IMR-90 (cell line): ENCODE data around the gene SASH1. TPM values are rescaled to one million over a fixed set of nuclear protein-coding genes. Genes with fewer than 3 reads are reported as not detected.
A peak's percentile ranks its signal among the peaks of the same experiment; 100 is the strongest.

Source experiments
- ATAC-seq: fragments of 200-7000 bp; cut with Tn5 transposase; 2 replicates; pipeline ENCODE4 v1.9.1; 2020; ENCODE audit warnings: low read depth, mild to moderate bottlenecking, moderate library complexity
- BruUV-seq: library from RNA; stranded (reverse); fragments of 400-500 nt; replicated peaks from 2 replicates; lab custom pipeline; 2021; lab: Mats Ljungman, UMichigan
- CTCF ChIA-PET: fragments of 300-600 bp; formaldehyde crosslinking; extraction: SDS; loops from one replicate; lab custom pipeline; 2021; ENCODE audit warnings: antibody characterized with exemption; lab: Yijun Ruan, JAX
- POLR2A ChIA-PET: fragments of 300-600 bp; sonication (Branson Sonifier 250); formaldehyde crosslinking; loops from one replicate; lab custom pipeline; 2022; ENCODE audit warnings: antibody characterized with exemption; ENCODE audit not compliant: unreplicated experiment; lab: Charles Lee
- DNase-seq: peaks from one replicate; pipeline ENCODE4 v3.0.0; 2013
- H2AFZ ChIP-seq: replicated peaks from 2 replicates; pipeline ENCODE3; 2013; ENCODE audit warnings: low read length, mild to moderate bottlenecking; ENCODE audit not compliant: poor library complexity
- H2AK5ac ChIP-seq: 2 replicates; pipeline ENCODE4 v1.6.1; 2013; ENCODE audit warnings: low read depth, low read length, inconsistent platforms
- H2AK9ac ChIP-seq: replicated peaks from 2 replicates; pipeline ENCODE3; 2013; ENCODE audit warnings: mild to moderate bottlenecking, low read depth, low read length, moderate library complexity; ENCODE audit not compliant: poor library complexity
- H2BK120ac ChIP-seq: 2 replicates; pipeline ENCODE4 v1.6.1; 2013; ENCODE audit warnings: low read depth, low read length, inconsistent platforms
- H2BK15ac ChIP-seq: 3 replicates; pipeline ENCODE4 v1.6.1; 2013; ENCODE audit warnings: low read depth, low read length, inconsistent platforms
- H2BK20ac ChIP-seq: 2 replicates; pipeline ENCODE4 v1.6.1; 2013; ENCODE audit warnings: low read depth, mild to moderate bottlenecking, inconsistent platforms, low read length, moderate library complexity
- H2BK5ac ChIP-seq: 2 replicates; pipeline ENCODE4 v1.6.1; 2013; ENCODE audit warnings: mild to moderate bottlenecking, low read depth, low read length, inconsistent platforms; ENCODE audit not compliant: poor library complexity, severe bottlenecking
- H3K14ac ChIP-seq: replicated peaks from 2 replicates; pipeline ENCODE4 v1.6.1; 2013; ENCODE audit warnings: low read depth, low read length, inconsistent platforms
- H3K18ac ChIP-seq: 2 replicates; pipeline ENCODE4 v1.6.1; 2013; ENCODE audit warnings: low read depth, low read length, control low read depth
- H3K23ac ChIP-seq: 2 replicates; pipeline ENCODE4 v1.6.1; 2013; ENCODE audit warnings: low read depth, low read length, inconsistent platforms
- H3K27ac ChIP-seq: 2 replicates; pipeline ENCODE4 v1.5.1; 2013; ENCODE audit warnings: mild to moderate bottlenecking, control low read depth, low read length; ENCODE audit not compliant: insufficient read depth
- H3K27me3 ChIP-seq: 2 replicates; pipeline ENCODE4 v1.6.1; 2013; ENCODE audit warnings: low read length; ENCODE audit not compliant: control insufficient read depth, insufficient read depth
- H3K36me3 ChIP-seq: 2 replicates; pipeline ENCODE4 v1.6.1; 2013; ENCODE audit warnings: low read length, mixed read lengths; ENCODE audit not compliant: control insufficient read depth, insufficient read depth
- H3K4ac ChIP-seq: 2 replicates; pipeline ENCODE4 v1.6.1; 2013; ENCODE audit warnings: low read depth, low read length, inconsistent platforms
- H3K4me1 ChIP-seq: 2 replicates; pipeline ENCODE4 v1.6.1; 2013; ENCODE audit warnings: low read length, mixed read lengths; ENCODE audit not compliant: control insufficient read depth, insufficient read depth
- H3K4me2 ChIP-seq: 2 replicates; pipeline ENCODE4 v1.6.1; 2013; ENCODE audit warnings: low read depth, mild to moderate bottlenecking, control low read depth, low read length, moderate library complexity
- H3K4me3 ChIP-seq: 2 replicates; pipeline ENCODE4 v1.5.1; 2013; ENCODE audit warnings: low read depth, mild to moderate bottlenecking, control low read depth, low read length, moderate library complexity; ENCODE audit not compliant: insufficient read depth
- H3K56ac ChIP-seq: 2 replicates; pipeline ENCODE4 v1.6.1; 2013; ENCODE audit warnings: low read length, inconsistent platforms; ENCODE audit not compliant: insufficient read depth; ENCODE audit errors: extremely low read depth
- H3K79me1 ChIP-seq, 2 experiments: 2 replicates each; pipeline ENCODE4 v1.6.1; 2013; ENCODE audit warnings: low read length in 2 of 2, inconsistent platforms in 1 of 2, low read depth in 1 of 2
- H3K9ac ChIP-seq: 2 replicates; pipeline ENCODE4 v1.6.1; 2013; ENCODE audit warnings: low read depth, low read length, control low read depth
- H3K9me1 ChIP-seq: 2 replicates; pipeline ENCODE4 v1.6.1; 2013; ENCODE audit warnings: low read length, inconsistent platforms; ENCODE audit not compliant: insufficient read depth
- H3K9me3 ChIP-seq: 2 replicates; pipeline ENCODE4 v1.6.1; 2013; ENCODE audit warnings: low read length; ENCODE audit not compliant: control insufficient read depth, insufficient read depth
- H4K20me1 ChIP-seq: 2 replicates; pipeline ENCODE4 v1.6.1; 2013; ENCODE audit warnings: low read length, inconsistent platforms; ENCODE audit not compliant: insufficient read depth
- H4K5ac ChIP-seq: 2 replicates; pipeline ENCODE4 v1.6.1; 2013; ENCODE audit warnings: mild to moderate bottlenecking, low read depth, low read length, control low read depth
- H4K8ac ChIP-seq, 2 experiments: 2 replicates each; pipeline ENCODE4 v1.6.1; 2013; ENCODE audit warnings: low read depth in 2 of 2, low read length in 2 of 2, control low read depth in 1 of 2, inconsistent platforms in 1 of 2
- H4K91ac ChIP-seq: 2 replicates; pipeline ENCODE4 v1.6.1; 2013; ENCODE audit warnings: low read depth, low read length, inconsistent platforms; ENCODE audit not compliant: insufficient read depth
- BHLHE40 ChIP-seq: fragments of 150-350 bp; IDR thresholded peaks from 2 replicates; pipeline ENCODE4 v1.6.1; 2016; ENCODE audit warnings: mild to moderate bottlenecking, low read depth, low read length
- CEBPB ChIP-seq: IDR thresholded peaks from 2 replicates; pipeline ENCODE4 v1.6.1; 2012; ENCODE audit warnings: low read depth, low read length, improper control_type of control experiment
- CTCF ChIP-seq: conservative IDR thresholded peaks from 2 replicates; pipeline ENCODE4 v1.5.1; 2012; ENCODE audit warnings: mild to moderate bottlenecking, low read depth, low read length, improper control_type of control experiment
- ELK1 ChIP-seq: fragments of 150-350 bp; IDR thresholded peaks from 2 replicates; pipeline ENCODE4 v1.6.1; 2016; ENCODE audit warnings: low read depth, mild to moderate bottlenecking, low read length, moderate library complexity, borderline replicate concordance
- FOS ChIP-seq: fragments of 150-350 bp; IDR thresholded peaks from 2 replicates; pipeline ENCODE4 v1.6.1; 2016; ENCODE audit warnings: low read depth, low read length
- MAFK ChIP-seq: IDR thresholded peaks from 2 replicates; pipeline ENCODE4 v1.6.1; 2012; ENCODE audit warnings: low read depth, low read length, improper control_type of control experiment
- MXI1 ChIP-seq: IDR thresholded peaks from 2 replicates; pipeline ENCODE4 v1.6.1; 2012; ENCODE audit warnings: low read depth, mild to moderate bottlenecking, low read length, moderate library complexity, borderline replicate concordance
- NFE2L2 ChIP-seq: fragments of 150-350 bp; IDR thresholded peaks from 2 replicates; pipeline ENCODE4 v1.6.1; 2016; ENCODE audit warnings: low read depth, mild to moderate bottlenecking, low read length
- POLR2A ChIP-seq: IDR thresholded peaks from 2 replicates; pipeline ENCODE4 v1.6.1; 2012; ENCODE audit warnings: mild to moderate bottlenecking, low read depth, low read length
- RAD21 ChIP-seq: IDR thresholded peaks from 2 replicates; pipeline ENCODE4 v1.6.1; 2012; ENCODE audit warnings: low read length, improper control_type of control experiment
- RCOR1 ChIP-seq: IDR thresholded peaks from 2 replicates; pipeline ENCODE4 v1.6.1; 2012; ENCODE audit warnings: mild to moderate bottlenecking, low read length, improper control_type of control experiment; ENCODE audit not compliant: insufficient replicate concordance
- RFX5 ChIP-seq: IDR thresholded peaks from 2 replicates; pipeline ENCODE4 v1.8.0; 2012; ENCODE audit warnings: low read depth, mild to moderate bottlenecking, low read length, moderate library complexity
- SMC3 ChIP-seq: fragments of 150-350 bp; IDR thresholded peaks from 2 replicates; pipeline ENCODE4 v1.6.1; 2016; ENCODE audit warnings: low read depth, mild to moderate bottlenecking, antibody characterized with exemption, low read length, moderate library complexity
- WGBS, 2 experiments: methylation state at CpG; one replicate each; pipeline versions ENCODE4 v1.1.5 to v1.1.7; 2013; ENCODE audit warnings: missing lambda C conversion rate in 2 of 2; ENCODE audit not compliant: insufficient read length in 1 of 2; ENCODE audit errors: extremely low coverage in 2 of 2; 5-methylcytosine and 5-hydroxymethylcytosine counted together
- dilution Hi-C: fragments of 300-500 bp; cut with HindIII; formaldehyde crosslinking; loops from one replicate; pipeline ENCODE4 v1.14.3; 2018; ENCODE audit warnings: low sequenced_read_pairs; ENCODE audit not compliant: unreplicated experiment
- in situ Hi-C: fragments of 300-500 bp; cut with MboI; formaldehyde crosslinking; loops from 3 replicates; pipeline ENCODE4 v1.14.3; 2019; ENCODE audit warnings: low sequenced_read_pairs, inconsistent platforms, mixed read lengths
- intact Hi-C: fragments of 100-400 bp; cut with micrococcal nuclease; formaldehyde crosslinking; loops from 2 replicates; pipeline ENCODE4 v1.10.0; 2022
- polyA plus RNA-seq, 3 experiments: library from polyadenylated mRNA; depleted of rRNA; stranded (reverse); fragments of >200 nt; gene quantifications; 2 replicates each; pipeline ENCODE4 v1.2.3, GENCODE V29; 2012; ENCODE audit warnings: low replicate concordance in 1 of 3
- total RNA-seq: library from RNA; depleted of rRNA; stranded (reverse); fragments of >200 nt; gene quantifications from 2 replicates; pipeline ENCODE4 v1.2.3, GENCODE V29; 2012
- TF ChIP-seq, protein P1 (sequence below): fragments of 150-350 bp; IDR thresholded peaks from 2 replicates; pipeline ENCODE4 v1.6.1; 2017; ENCODE audit warnings: mild to moderate bottlenecking, antibody characterized with exemption, low read length, low read depth

SASH1 gene
- total and polyA plus RNA-seq, 2 of the 4 experiments (the other 2 are of a cell fraction): 11.6 to 16.5 TPM

DNA sequence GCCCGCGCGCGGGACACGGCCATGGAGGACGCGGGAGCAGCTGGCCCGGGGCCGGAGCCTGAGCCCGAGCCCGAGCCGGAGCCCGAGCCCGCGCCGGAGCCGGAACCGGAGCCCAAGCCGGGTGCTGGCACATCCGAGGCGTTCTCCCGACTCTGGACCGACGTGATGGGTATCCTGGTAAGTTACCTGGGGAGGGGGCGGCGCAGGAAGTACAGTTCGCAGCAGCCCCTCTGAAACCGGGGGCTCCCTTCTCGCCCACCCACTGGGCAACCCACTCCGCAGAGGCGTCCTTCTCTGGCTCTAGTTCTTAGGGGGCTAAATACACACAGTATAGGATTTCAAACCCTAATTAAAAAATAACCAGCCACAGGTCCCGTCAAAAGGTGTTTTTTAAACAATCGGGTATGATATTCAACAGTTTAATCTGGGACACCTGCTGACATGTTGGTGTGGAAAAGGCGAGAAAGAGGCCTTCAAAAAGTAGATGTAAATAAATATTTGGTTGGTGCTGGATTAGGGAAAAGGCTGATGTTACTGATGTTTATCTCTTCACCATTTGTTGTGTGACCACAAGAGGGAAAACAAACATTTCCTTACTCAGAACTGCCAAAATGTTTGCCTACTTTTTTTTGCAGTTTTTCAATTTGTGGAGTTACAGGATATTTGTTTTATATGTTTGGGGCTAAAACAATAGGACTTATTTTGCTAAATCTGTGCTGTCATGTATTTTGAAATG lies 577 bp downstream of the SASH1 start:
- no peak overlapping the region; the same call in 2 of the 3 replicates for H2BK15ac ChIP-seq
- H3K9ac ChIP-seq: peak overlapping the region; percentile 60
- H3K9me1 ChIP-seq: peaks cover under 1% of the 10 kb centered on the region; the same call in 1 of the 2 replicates
- no peaks in the 10 kb centered on the region for H4K20me1 ChIP-seq
- H4K91ac ChIP-seq: peak overlapping the region; percentile 38; the same call in 1 of the 2 replicates
- H3K27me3 ChIP-seq: no peaks in the 10 kb centered on the region
- H2BK120ac ChIP-seq: peak overlapping the region; percentile 47; the same call in 1 of the 2 replicates
- H3K4me2 ChIP-seq: peak overlapping the region; percentile 97
- H2BK20ac ChIP-seq: no peak overlapping the region
- H3K36me3 ChIP-seq: no peaks in the 10 kb centered on the region
- no peak for ATAC-seq
- BruUV-seq: no TSS peak
- dilution Hi-C loops: no loop called here
- H3K18ac ChIP-seq: peak overlapping the region; percentile 32; the same call in 1 of the 2 replicates
- H3K79me1 ChIP-seq: peaks cover 20 to 65% of the 10 kb centered on the region in 2 experiments; a peak in 3 of 4 replicates
- in situ Hi-C loops: no loop called here
- TF ChIP-seq SMC3 (no peak), POLR2A (no peak), RCOR1 (no peak), RFX5 (no peak), BHLHE40 (no peak), RAD21 (no peak), CEBPB (no peak), MAFK (no peak), NFE2L2 (no peak), MXI1 (no peak), FOS (no peak), CTCF (no peak), ELK1 (no peak)
- TF ChIP-seq, protein P1, sequence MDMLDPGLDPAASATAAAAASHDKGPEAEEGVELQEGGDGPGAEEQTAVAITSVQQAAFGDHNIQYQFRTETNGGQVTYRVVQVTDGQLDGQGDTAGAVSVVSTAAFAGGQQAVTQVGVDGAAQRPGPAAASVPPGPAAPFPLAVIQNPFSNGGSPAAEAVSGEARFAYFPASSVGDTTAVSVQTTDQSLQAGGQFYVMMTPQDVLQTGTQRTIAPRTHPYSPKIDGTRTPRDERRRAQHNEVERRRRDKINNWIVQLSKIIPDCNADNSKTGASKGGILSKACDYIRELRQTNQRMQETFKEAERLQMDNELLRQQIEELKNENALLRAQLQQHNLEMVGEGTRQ: no peak
- H3K9me3 ChIP-seq: no peaks in the 10 kb centered on the region
- no peak overlapping the region for H4K5ac ChIP-seq
- no peak overlapping the region; the same call in 1 of the 2 replicates for H2AK5ac ChIP-seq
- DNase-seq: no peak
- peak overlapping the region; percentile 50; the same call in 1 of the 2 replicates for H3K4ac ChIP-seq
- peak overlapping the region; percentile 34 for H3K14ac ChIP-seq
- ChIA-PET CTCF (no interaction called here), POLR2A (no interaction called here)
- peak overlapping the region; percentile 62 for H3K4me3 ChIP-seq
- H2AK9ac ChIP-seq: peak overlapping the region; percentile 95
- peak overlapping the region; percentile 47 for H3K27ac ChIP-seq
- peak overlapping the region; percentile 66; the same call in 1 of the 2 replicates for H3K56ac ChIP-seq
- H2BK5ac ChIP-seq: peak overlapping the region; percentile 11
- intact Hi-C loops: loop anchor here (5.0 kb wide), 2 partner anchors 71 to 166 kb away; no protein-coding TSS in a partner anchor
- H3K4me1 ChIP-seq: peaks cover 4% of the 10 kb centered on the region; the same call in 1 of the 2 replicates
- H2AFZ ChIP-seq: peak overlapping the region; percentile 96
- WGBS, 2 experiments: no CpG with 5 or more reads among the region's 34 CpGs
- peak overlapping the region; percentile 12 to 52; a peak in 3 of 4 replicates for H4K8ac ChIP-seq
- peak overlapping the region; percentile 36; the same call in 1 of the 2 replicates for H3K23ac ChIP-seq
